Stimulated activated effector memory CD8-positive, alpha-beta T cell treated with anti-CD3 and anti-CD28 coated beads, Interleukin-12 subunit alpha, Interleukin-12 subunit beta, amount 100 ng/mL, for 72 hours (primary cell): ENCODE data around the gene TMEM74B.
"Not testable (repeated sequence)": the region's sequence is repeated elsewhere in the genome, so short reads cannot be mapped to it uniquely, and the experiment has no call there.

ENCODE experiments used
- ATAC-seq: fragments of 150-1000 bp; cut with Tn5 transposase; 2 replicates; pipeline ENCODE4 v1.10.0; 2021
- DNase-seq, 2 donors: peaks; one replicate each; pipeline ENCODE4 v3.0.0; 2021 to 2022; ENCODE audit warnings: low spot score in 2 of 2
- H3K27ac Mint-ChIP-seq: one replicate; pipeline ENCODE4 v1.8.0; 2022; ENCODE audit warnings: mild to moderate bottlenecking, mixed read lengths
- H3K36me3 Mint-ChIP-seq: one replicate; pipeline ENCODE4 v1.8.0; 2022; ENCODE audit warnings: mild to moderate bottlenecking, mixed read lengths
- H3K4me1 Mint-ChIP-seq: one replicate; pipeline ENCODE4 v1.8.0; 2022; ENCODE audit warnings: mixed read lengths
- H3K4me3 Mint-ChIP-seq: one replicate; pipeline ENCODE4 v1.8.0; 2022; ENCODE audit warnings: mild to moderate bottlenecking, mixed read lengths
- H3K9me3 Mint-ChIP-seq: one replicate; pipeline ENCODE4 v1.8.0; 2022; ENCODE audit warnings: mixed read lengths

Gene TMEM74B

DNA sequence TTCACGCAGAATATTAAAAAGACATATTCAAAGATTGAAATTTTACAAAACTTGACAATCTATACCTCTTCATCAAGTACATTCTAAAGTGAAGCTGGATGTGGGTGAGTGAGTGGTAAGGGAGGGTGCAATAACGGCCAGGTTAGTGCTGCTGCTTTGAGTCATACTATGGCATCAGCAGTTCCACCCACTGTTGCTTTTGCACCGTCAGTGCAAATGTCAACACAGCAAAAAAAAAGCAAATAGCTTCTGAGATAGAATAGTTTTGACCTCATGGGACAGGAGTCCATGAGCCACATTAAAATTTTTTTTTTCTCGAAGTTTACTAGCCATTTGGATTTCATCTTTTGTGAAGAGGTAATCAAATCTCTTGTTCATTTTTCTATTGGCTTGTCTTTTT is 34.6 kb downstream of the TMEM74B start:
- no peaks in the 10 kb centered on the region for H3K9me3 Mint-ChIP-seq
- peaks cover 34% of the 10 kb centered on the region for H3K4me1 Mint-ChIP-seq
- H3K4me3 Mint-ChIP-seq = no peak overlapping the region
- no peak overlapping the region for H3K27ac Mint-ChIP-seq
- ATAC-seq (peak; percentile 98), DNase-seq (peak in 1 of 2 donors; percentile 49)
- H3K36me3 Mint-ChIP-seq = peaks cover 74% of the 10 kb centered on the region

DNA sequence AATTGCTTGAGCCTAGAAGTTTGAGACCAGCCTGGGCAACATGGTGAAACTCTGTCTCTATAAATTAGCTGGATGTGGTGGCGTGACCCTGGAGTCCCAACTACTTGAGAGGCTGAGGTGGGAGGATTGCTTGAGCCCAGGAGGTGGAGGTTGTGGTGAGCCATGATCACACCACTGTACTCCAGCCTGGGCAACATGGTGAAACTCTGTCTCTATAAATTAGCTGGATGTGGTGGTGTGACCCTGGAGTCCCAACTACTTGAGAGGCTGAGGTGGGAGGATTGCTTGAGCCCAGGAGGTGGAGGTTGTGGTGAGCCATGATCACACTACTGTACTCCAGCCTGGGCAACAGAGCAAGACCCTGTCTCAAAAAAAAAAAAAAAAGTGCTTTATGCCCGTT is 35.0 kb downstream of the TMEM74B start:
- DNase-seq (peak in 1 of 2 donors; percentile 51), ATAC-seq (peak; percentile 80)

DNA sequence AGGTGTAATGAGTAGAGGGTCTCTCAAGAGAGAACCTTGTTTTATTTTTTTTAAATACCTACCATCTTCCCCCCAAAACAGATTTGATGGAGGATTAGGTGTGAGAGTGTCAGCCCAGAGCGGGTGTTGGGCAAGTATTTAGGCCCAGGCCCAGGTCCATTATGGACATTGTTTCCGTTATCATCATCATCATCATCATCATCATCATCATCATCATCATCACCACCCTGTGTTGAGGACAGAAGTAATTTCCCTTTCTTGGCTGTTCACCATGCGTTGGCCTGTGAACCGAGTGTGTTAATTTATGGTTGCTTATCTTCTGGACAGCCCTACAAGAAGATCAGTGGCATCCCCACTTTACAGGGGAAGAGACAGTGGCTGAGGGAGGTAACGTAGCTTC is 37.8 kb downstream of the TMEM74B start:
- no peak overlapping the region for H3K27ac Mint-ChIP-seq
- H3K4me3 Mint-ChIP-seq = no peak overlapping the region
- peaks cover 74% of the 10 kb centered on the region for H3K36me3 Mint-ChIP-seq
- H3K4me1 Mint-ChIP-seq = peaks cover 41% of the 10 kb centered on the region
- no peaks in the 10 kb centered on the region for H3K9me3 Mint-ChIP-seq
- ATAC-seq = no peak
- no peak for DNase-seq

More for the DNA sequence above, 35.0 kb downstream of the TMEM74B start:
- peaks cover 70% of the 10 kb centered on the region for H3K36me3 Mint-ChIP-seq
- not testable (repeated sequence) for H3K9me3 Mint-ChIP-seq, H3K27ac Mint-ChIP-seq, H3K4me3 Mint-ChIP-seq
- H3K4me1 Mint-ChIP-seq = peaks cover 34% of the 10 kb centered on the region

DNA sequence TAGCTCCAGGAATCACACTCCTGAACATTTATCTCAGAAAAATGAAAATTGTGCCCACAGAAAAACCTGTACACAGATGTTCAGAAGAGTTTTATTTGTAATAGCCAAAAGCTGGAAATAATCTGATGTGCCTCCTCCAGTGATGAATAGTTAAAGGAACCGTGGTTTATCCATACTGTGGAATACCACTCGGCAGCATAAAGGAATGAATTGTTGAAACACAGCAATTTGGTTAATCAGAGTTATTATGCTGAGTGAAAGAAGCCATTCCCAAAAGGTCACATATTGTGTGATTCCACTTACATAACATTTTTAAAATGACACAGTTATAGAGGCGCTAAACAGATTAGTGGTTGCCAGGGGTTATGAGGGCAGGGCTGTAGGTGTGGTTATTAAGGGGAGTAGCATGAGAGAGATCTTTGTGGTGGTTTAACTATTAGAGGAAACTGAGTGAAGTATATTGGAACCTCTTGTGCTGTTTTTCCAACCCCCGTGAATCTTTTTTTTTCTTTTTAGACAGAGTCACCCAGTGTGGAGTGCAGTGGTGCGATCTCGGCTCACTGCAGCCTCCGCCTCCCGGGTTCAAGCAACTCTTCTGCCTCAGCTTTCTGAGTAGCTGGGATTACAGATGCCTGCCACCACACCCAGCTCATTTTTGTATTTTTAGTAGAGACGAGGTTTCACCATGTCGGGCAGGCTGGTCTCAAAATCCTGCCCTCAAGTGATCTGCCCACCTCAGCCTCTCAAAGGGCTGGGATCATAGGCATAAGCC is 40.2 kb downstream of the TMEM74B start:
- Mint-ChIP-seq H3K9me3 (no peaks in the 10 kb centered on the region), H3K36me3 (peaks cover 79% of the 10 kb centered on the region), H3K4me3 (no peak overlapping the region), H3K4me1 (peaks cover 21% of the 10 kb centered on the region), H3K27ac (no peak overlapping the region)
- ATAC-seq (no peak), DNase-seq (no peak)

DNA sequence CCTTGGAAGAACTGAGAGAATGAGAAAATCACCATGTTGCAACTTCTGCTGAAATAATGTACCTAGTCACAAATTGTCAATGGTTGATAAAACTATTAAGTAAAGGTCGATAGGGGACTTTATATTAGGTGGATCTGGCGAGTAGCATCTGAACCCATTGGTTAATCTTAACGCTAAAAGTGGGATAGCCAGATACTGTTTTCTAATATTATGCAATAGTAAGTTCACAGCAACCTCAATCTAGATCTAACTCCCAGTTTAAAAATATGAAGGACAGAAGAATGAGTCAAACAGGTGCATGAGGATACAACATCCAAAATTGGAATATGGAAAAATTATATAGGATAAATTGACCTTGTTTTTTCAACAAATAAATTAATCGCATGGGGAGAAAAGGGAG is 47.5 kb downstream of the TMEM74B start:
- Mint-ChIP-seq H3K27ac (peak overlapping the region; percentile 4), H3K4me3 (no peak overlapping the region), H3K4me1 (peaks cover 18% of the 10 kb centered on the region), H3K9me3 (no peaks in the 10 kb centered on the region), H3K36me3 (peaks cover 100% of the 10 kb centered on the region)
- no peak for ATAC-seq
- no peak for DNase-seq

DNA sequence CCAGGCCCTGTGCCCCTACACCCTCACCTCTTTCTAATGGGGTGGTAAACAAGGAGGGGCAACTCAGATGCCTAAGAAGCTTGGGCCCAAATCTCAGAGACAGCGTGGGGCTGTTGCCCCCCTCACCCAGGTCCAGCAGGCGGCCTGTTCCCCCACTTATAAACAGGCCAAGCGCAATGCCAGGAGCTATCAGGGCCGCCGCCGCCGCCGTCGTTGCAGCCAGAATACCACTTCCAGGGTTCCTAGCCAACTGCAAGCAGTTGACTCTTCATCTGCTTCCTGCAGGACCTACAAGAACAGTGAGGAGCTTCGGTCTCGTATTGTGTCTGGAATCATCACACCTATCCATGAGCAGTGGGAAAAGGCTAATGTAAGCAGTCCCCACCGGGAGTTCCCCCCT is 49.9 kb downstream of the TMEM74B start:
- peaks cover 100% of the 10 kb centered on the region for H3K36me3 Mint-ChIP-seq
- H3K27ac Mint-ChIP-seq = peak overlapping the region; percentile 71
- H3K4me3 Mint-ChIP-seq = no peak overlapping the region
- ATAC-seq = no peak
- H3K4me1 Mint-ChIP-seq = peaks cover 36% of the 10 kb centered on the region
- no peaks in the 10 kb centered on the region for H3K9me3 Mint-ChIP-seq
- DNase-seq = no peak

DNA sequence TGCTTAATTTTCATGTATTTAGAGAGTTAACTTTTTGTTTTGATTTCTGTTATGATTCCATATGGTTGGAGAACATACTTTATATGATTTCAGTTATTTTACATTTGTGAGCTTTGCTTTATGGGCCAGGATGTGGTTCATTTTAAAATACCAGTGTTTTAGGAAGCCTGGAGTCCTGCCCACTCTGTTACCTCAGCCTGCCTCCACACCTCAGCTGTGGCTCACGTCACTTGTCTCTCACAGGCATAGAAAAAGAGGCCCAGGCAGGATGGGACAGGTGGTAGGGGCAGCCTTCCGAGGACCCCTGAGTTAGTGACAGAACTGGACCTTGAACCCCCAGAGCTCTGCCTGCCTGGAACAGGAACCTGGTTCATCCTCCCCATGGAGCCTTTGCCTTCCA is 50.4 kb downstream of the TMEM74B start:
- Mint-ChIP-seq H3K27ac (peak overlapping the region; percentile 71), H3K36me3 (peaks cover 100% of the 10 kb centered on the region), H3K4me1 (peaks cover 36% of the 10 kb centered on the region), H3K4me3 (no peak overlapping the region), H3K9me3 (no peaks in the 10 kb centered on the region)
- ATAC-seq (no peak), DNase-seq (no peak)

DNA sequence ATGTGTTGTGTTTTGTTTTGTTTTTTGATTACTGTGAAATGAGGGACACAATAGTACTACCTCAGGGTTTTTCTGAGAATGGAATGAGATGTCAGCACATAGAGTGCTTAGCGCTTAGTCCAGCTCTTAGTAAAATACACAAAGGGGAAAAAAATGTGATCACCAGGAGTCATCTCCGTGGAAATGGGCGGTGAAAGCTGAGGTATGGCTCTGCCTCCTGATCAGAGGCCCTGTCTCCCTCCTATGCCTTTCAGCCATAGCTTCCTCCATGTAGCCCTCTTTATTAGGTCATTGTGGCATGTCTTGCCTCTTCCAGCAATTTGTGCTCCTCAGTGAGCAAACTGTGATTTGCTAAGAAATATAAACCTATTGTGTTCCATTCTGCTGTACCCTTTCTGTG is 53.4 kb downstream of the TMEM74B start:
- no peak overlapping the region for H3K27ac Mint-ChIP-seq

DNA sequence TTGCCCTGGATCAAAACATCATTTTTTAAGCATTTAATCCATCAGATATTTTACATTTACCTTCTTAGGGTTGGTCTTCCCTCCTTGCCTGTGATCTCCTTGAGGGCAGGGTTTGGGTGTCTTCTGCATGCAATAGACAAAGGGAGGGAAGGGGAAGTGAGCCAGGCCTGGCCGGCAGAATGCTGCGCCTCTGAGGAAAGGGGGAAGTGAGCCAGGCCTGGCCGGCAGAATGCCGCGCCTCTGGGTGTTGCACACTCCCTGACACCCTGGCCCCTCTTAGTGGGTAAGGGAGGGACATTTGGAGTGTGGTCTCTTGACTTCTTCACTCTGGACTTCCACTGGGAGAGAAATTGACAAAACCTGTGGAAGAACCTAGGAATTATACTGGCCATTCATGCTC is 53.9 kb downstream of the TMEM74B start:
- ATAC-seq (no peak), DNase-seq (no peak)
- Mint-ChIP-seq H3K4me3 (no peak overlapping the region), H3K9me3 (no peaks in the 10 kb centered on the region), H3K27ac (peak overlapping the region; percentile 72), H3K36me3 (peaks cover 100% of the 10 kb centered on the region), H3K4me1 (peaks cover 36% of the 10 kb centered on the region)

More for the DNA sequence above, 53.4 kb downstream of the TMEM74B start:
- ATAC-seq (no peak), DNase-seq (no peak)
- Mint-ChIP-seq H3K36me3 (peaks cover 100% of the 10 kb centered on the region), H3K9me3 (no peaks in the 10 kb centered on the region), H3K4me1 (peaks cover 36% of the 10 kb centered on the region), H3K4me3 (no peak overlapping the region)
